ENCODE data around the gene UGGT1. TPM values are rescaled to one million over a fixed set of nuclear protein-coding genes. Genes with fewer than 3 reads are reported as not detected.

UGGT1 gene
- total RNA-seq, 4 donors from 2014 or later = 43.1 to 66.5 (median 55.3) TPM

GRCh38 chr2:128170776-128171175 lies 79.8 kb downstream of the UGGT1 start:
- no peak for TF ChIP-seq CTCF (IDR thresholded peaks at IDR 0.05; ENCODE audit: low read depth)

GRCh38 chr2:128172191-128172590 lies 81.2 kb downstream of the UGGT1 start:
- no peak for TF ChIP-seq CTCF (IDR thresholded peaks at IDR 0.05; ENCODE audit: low read depth)

GRCh38 chr2:128177315-128177714 lies 86.3 kb downstream of the UGGT1 start:
- no peak for TF ChIP-seq CTCF (IDR thresholded peaks at IDR 0.05; ENCODE audit: low read depth)

- no peak for TF ChIP-seq CTCF (IDR thresholded peaks at IDR 0.05; ENCODE audit: low read depth)
Observed at GRCh38 chr2:128178149-128178649, 87.2 kb downstream of the UGGT1 start.

- TF ChIP-seq CTCF (IDR thresholded peaks at IDR 0.05; ENCODE audit: low read depth) = no peak
Observed at GRCh38 chr2:128178650-128179460, 87.9 kb downstream of the UGGT1 start.

- TF ChIP-seq CTCF (IDR thresholded peaks at IDR 0.05; ENCODE audit: low read depth) = no peak
Observed at GRCh38 chr2:128179461-128179755, 88.4 kb downstream of the UGGT1 start.

DNA sequence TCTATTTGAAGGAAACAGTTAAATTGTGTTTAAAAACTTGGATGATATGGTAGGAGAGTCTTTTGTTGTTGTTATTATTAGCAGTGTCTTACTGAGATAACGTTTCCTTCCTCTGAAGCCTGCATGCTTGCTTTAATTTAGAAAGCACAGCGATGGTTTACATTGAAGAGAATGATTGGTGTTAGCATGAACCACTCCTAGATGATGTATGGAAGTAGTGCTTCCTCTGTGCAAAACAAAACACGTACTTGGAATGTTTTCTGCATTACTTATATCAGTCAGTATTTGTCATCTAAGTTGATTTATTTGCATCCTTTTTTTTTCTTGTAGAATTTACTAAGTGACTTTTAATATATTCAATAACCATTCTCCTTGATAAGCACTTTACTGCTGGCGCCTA lies 89.0 kb downstream of the UGGT1 start:
- no peak for TF ChIP-seq CTCF (IDR thresholded peaks at IDR 0.05; ENCODE audit: low read depth)
